Erythroblast (primary cell): ENCODE measurements around the gene ZNF362.

Experiments used
- GATA1 ChIP-seq: IDR thresholded peaks from 2 replicates; pipeline ENCODE4 v1.6.1; 2011; ENCODE audit warnings: low read depth, mild to moderate bottlenecking, control low read depth, low read length, moderate library complexity
- POLR2A ChIP-seq: IDR thresholded peaks from 2 replicates; pipeline ENCODE4 v1.6.1; 2011; ENCODE audit warnings: mild to moderate bottlenecking, low read length

DNA sequence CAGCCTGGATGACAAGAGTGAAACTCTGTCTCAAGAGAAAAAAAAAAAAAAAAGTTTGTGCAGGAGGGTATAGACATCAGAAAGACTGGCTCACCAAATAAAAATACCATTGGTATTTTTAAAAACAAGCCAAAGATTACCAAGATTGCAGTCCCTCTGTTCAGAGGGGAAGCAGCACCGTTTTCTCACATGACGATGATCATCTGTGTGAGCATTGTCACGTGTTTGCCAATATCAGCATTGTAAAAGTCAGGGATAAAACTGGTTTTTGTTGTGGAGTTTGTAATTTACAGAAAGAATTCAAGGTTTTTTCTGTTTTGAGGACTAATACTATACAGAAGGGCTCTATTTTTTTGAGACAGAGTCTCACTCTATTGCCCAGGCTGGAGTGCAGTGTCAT lies 26.5 kb downstream of the ZNF362 start:
- no peak for TF ChIP-seq POLR2A
- no peak for TF ChIP-seq GATA1
